Activated CD4-positive, alpha-beta T cell treated with anti-CD3 and anti-CD28 coated beads, Interleukin-2, amount 50 U/mL, for 1 hour (primary cell): ENCODE data around the gene POLR1F.

ENCODE experiments used
- DNase-seq: peaks from one replicate; pipeline ENCODE4 v3.0.0-alpha.2; 2020

POLR1F gene

GRCh38 chr7:19674266-19674960, 34.4 kb downstream of the POLR1F start:
- DNase-seq: no peak

GRCh38 chr7:19670806-19671205, 38.0 kb downstream of the POLR1F start:
- no peak for DNase-seq

GRCh38 chr7:19665399-19666008, 43.3 kb downstream of the POLR1F start:
- no peak for DNase-seq

GRCh38 chr7:19663816-19664462, 44.9 kb downstream of the POLR1F start:
- DNase-seq: no peak

GRCh38 chr7:19648791-19649190, 60.0 kb downstream of the POLR1F start:
- DNase-seq: no peak
